SK-N-SH (cell line): ENCODE measurements around the gene AHDC1.

Experiments used
- CHD2 ChIP-seq: fragments of 150-350 bp; IDR thresholded peaks from 2 replicates; pipeline ENCODE4 v1.6.1; 2018; ENCODE audit warnings: low read length; ENCODE audit not compliant: partially characterized antibody
- EP300 ChIP-seq, 2 experiments: IDR thresholded peaks; 2 replicates each; pipeline versions ENCODE4 v1.4.0 to v1.6.1; 2012; ENCODE audit warnings: borderline replicate concordance in 1 of 2, low read depth in 1 of 2, low read length in 1 of 2
- EZH2phosphoT487 ChIP-seq: fragments of 200-600 bp; sonication (generic); IDR thresholded peaks from 2 replicates; pipeline ENCODE4 v1.6.1; 2017; ENCODE audit warnings: low read depth, mixed run types, mild to moderate bottlenecking, antibody characterized with exemption, moderate library complexity, borderline replicate concordance
- JUND ChIP-seq: IDR thresholded peaks from 2 replicates; pipeline ENCODE4 v1.4.0; 2012
- MAX ChIP-seq: IDR thresholded peaks from 2 replicates; pipeline ENCODE4 v1.4.0; 2012; ENCODE audit warnings: low read depth
- NFIC ChIP-seq: IDR thresholded peaks from 2 replicates; pipeline ENCODE4 v1.4.0; 2012; ENCODE audit warnings: borderline replicate concordance
- NRF1 ChIP-seq: IDR thresholded peaks from 2 replicates; pipeline ENCODE4 v1.6.1; 2012; ENCODE audit warnings: low read depth, mild to moderate bottlenecking, low read length
- POLR2AphosphoS5 ChIP-seq: IDR thresholded peaks from 2 replicates; pipeline ENCODE4 v1.6.1; 2012; ENCODE audit warnings: low read depth, low read length
- RAD21 ChIP-seq: IDR thresholded peaks from 2 replicates; pipeline ENCODE4 v1.6.1; 2012; ENCODE audit warnings: mild to moderate bottlenecking, low read length
- RXRA ChIP-seq: IDR thresholded peaks from 2 replicates; pipeline ENCODE4 v1.4.0; 2012; ENCODE audit warnings: low read depth, mild to moderate bottlenecking, borderline replicate concordance
- TAF1 ChIP-seq: IDR thresholded peaks from 2 replicates; pipeline ENCODE4 v1.6.1; 2012; ENCODE audit warnings: low read depth, mild to moderate bottlenecking, low read length, moderate library complexity, borderline replicate concordance
- YY1 ChIP-seq: IDR thresholded peaks from 2 replicates; pipeline ENCODE4 v1.4.0; 2012; ENCODE audit warnings: low read depth, mild to moderate bottlenecking
- TF ChIP-seq, protein P1 (sequence below): fragments of 200-600 bp; sonication (generic); IDR thresholded peaks from 2 replicates; pipeline ENCODE4 v1.6.1; 2017; ENCODE audit warnings: antibody characterized with exemption, mild to moderate bottlenecking, moderate library complexity
- TF ChIP-seq, protein P2 (sequence below): IDR thresholded peaks from 2 replicates; pipeline ENCODE4 v1.6.1; 2012; ENCODE audit warnings: mild to moderate bottlenecking, low read depth, low read length, moderate library complexity

- TF ChIP-seq, protein P1, sequence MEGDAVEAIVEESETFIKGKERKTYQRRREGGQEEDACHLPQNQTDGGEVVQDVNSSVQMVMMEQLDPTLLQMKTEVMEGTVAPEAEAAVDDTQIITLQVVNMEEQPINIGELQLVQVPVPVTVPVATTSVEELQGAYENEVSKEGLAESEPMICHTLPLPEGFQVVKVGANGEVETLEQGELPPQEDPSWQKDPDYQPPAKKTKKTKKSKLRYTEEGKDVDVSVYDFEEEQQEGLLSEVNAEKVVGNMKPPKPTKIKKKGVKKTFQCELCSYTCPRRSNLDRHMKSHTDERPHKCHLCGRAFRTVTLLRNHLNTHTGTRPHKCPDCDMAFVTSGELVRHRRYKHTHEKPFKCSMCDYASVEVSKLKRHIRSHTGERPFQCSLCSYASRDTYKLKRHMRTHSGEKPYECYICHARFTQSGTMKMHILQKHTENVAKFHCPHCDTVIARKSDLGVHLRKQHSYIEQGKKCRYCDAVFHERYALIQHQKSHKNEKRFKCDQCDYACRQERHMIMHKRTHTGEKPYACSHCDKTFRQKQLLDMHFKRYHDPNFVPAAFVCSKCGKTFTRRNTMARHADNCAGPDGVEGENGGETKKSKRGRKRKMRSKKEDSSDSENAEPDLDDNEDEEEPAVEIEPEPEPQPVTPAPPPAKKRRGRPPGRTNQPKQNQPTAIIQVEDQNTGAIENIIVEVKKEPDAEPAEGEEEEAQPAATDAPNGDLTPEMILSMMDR: no peak
- TF ChIP-seq, protein P2, sequence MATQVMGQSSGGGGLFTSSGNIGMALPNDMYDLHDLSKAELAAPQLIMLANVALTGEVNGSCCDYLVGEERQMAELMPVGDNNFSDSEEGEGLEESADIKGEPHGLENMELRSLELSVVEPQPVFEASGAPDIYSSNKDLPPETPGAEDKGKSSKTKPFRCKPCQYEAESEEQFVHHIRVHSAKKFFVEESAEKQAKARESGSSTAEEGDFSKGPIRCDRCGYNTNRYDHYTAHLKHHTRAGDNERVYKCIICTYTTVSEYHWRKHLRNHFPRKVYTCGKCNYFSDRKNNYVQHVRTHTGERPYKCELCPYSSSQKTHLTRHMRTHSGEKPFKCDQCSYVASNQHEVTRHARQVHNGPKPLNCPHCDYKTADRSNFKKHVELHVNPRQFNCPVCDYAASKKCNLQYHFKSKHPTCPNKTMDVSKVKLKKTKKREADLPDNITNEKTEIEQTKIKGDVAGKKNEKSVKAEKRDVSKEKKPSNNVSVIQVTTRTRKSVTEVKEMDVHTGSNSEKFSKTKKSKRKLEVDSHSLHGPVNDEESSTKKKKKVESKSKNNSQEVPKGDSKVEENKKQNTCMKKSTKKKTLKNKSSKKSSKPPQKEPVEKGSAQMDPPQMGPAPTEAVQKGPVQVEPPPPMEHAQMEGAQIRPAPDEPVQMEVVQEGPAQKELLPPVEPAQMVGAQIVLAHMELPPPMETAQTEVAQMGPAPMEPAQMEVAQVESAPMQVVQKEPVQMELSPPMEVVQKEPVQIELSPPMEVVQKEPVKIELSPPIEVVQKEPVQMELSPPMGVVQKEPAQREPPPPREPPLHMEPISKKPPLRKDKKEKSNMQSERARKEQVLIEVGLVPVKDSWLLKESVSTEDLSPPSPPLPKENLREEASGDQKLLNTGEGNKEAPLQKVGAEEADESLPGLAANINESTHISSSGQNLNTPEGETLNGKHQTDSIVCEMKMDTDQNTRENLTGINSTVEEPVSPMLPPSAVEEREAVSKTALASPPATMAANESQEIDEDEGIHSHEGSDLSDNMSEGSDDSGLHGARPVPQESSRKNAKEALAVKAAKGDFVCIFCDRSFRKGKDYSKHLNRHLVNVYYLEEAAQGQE: no peak
- TF ChIP-seq POLR2AphosphoS5 (no peak), NFIC (no peak), YY1 (no peak), RAD21 (no peak), MAX (no peak), NRF1 (no peak), RXRA (no peak), EZH2phosphoT487 (no peak), CHD2 (no peak), TAF1 (no peak), EP300 (IDR thresholded peaks at IDR 0.05; ENCODE audit: borderline replicate concordance in 1 of 2, low read depth in 1 of 2, low read length in 1 of 2) (no peak), JUND (no peak)
Observed at GRCh38 chr1:27600498-27601175, 3.3 kb downstream of the AHDC1 start.
